HG02870 (cell line): ENCODE results near the gene CDK8.
"Not testable (repeated sequence)": the region's sequence is repeated elsewhere in the genome, so short reads cannot be mapped to it uniquely, and the experiment has no call there.

Experiments used
- ATAC-seq: cut with Tn5 transposase; IDR thresholded peaks from one replicate; pipeline ENCODE4 v1.9.1; 2021; ENCODE audit warnings: mild to moderate bottlenecking, moderate library complexity; ENCODE audit not compliant: unreplicated experiment

CDK8 gene

GRCh38 chr13:26310470-26310869 lies 56.5 kb downstream of the CDK8 start:
- no peak for ATAC-seq

- not testable (repeated sequence) for ATAC-seq
Observed at GRCh38 chr13:26312019-26312418, 58.1 kb downstream of the CDK8 start.

GRCh38 chr13:26316095-26316494 lies 62.2 kb downstream of the CDK8 start:
- ATAC-seq = not testable (repeated sequence)

- no peak for ATAC-seq
Observed at GRCh38 chr13:26320766-26321165, 66.8 kb downstream of the CDK8 start.

GRCh38 chr13:26323127-26323526 lies 69.2 kb downstream of the CDK8 start:
- no peak for ATAC-seq

GRCh38 chr13:26323764-26324163 lies 69.8 kb downstream of the CDK8 start:
- no peak for ATAC-seq

GRCh38 chr13:26324294-26324693 lies 70.4 kb downstream of the CDK8 start:
- no peak for ATAC-seq

- ATAC-seq = no peak
Observed at GRCh38 chr13:26324867-26325266, 70.9 kb downstream of the CDK8 start.

- ATAC-seq = no peak
Observed at GRCh38 chr13:26325876-26326275, 71.9 kb downstream of the CDK8 start.

- ATAC-seq = no peak
Observed at GRCh38 chr13:26326562-26326961, 72.6 kb downstream of the CDK8 start.

- ATAC-seq = no peak
Observed at GRCh38 chr13:26327940-26328725, 74.2 kb downstream of the CDK8 start.

- no peak for ATAC-seq
Observed at GRCh38 chr13:26335158-26335557, 81.2 kb downstream of the CDK8 start.

- ATAC-seq = no peak
Observed at GRCh38 chr13:26340807-26341206, 86.9 kb downstream of the CDK8 start.

- ATAC-seq = no peak
Observed at GRCh38 chr13:26342898-26343297, 89.0 kb downstream of the CDK8 start.

- ATAC-seq = no peak
Observed at GRCh38 chr13:26343816-26344215, 89.9 kb downstream of the CDK8 start.

- ATAC-seq = no peak
Observed at GRCh38 chr13:26344980-26345379, 91.1 kb downstream of the CDK8 start.

- no peak for ATAC-seq
Observed at GRCh38 chr13:26348966-26349365, 95.0 kb downstream of the CDK8 start.

- ATAC-seq = no peak
Observed at GRCh38 chr13:26362261-26362660, 108.3 kb downstream of the CDK8 start.

GRCh38 chr13:26370553-26370952 lies 116.6 kb downstream of the CDK8 start:
- no peak for ATAC-seq

- ATAC-seq = no peak
Observed at GRCh38 chr13:26372747-26373146, 118.8 kb downstream of the CDK8 start.

GRCh38 chr13:26376430-26376829 lies 122.5 kb downstream of the CDK8 start:
- ATAC-seq = no peak

GRCh38 chr13:26377038-26377437 lies 123.1 kb downstream of the CDK8 start:
- no peak for ATAC-seq

GRCh38 chr13:26378116-26378515 lies 124.2 kb downstream of the CDK8 start:
- ATAC-seq = no peak
